ENCODE data around the gene MRPL36.

DNA sequence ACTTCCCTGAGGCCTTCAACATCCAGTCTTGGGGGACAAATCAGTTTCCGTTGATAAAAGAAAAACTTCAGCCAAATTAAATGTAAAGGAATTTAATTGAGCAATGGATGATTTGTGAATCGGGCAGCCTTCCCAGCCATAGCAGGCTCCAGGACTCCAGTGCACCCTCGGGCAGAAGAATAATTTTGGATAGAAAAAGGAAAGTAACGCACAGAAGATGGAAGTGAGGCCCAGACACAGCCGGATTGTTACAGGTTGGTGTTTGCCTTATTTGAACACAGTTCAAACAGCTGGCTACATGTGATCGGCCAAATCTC lies 19.1 kb downstream of the MRPL36 start:
- TF ChIP-seq, protein P1, sequence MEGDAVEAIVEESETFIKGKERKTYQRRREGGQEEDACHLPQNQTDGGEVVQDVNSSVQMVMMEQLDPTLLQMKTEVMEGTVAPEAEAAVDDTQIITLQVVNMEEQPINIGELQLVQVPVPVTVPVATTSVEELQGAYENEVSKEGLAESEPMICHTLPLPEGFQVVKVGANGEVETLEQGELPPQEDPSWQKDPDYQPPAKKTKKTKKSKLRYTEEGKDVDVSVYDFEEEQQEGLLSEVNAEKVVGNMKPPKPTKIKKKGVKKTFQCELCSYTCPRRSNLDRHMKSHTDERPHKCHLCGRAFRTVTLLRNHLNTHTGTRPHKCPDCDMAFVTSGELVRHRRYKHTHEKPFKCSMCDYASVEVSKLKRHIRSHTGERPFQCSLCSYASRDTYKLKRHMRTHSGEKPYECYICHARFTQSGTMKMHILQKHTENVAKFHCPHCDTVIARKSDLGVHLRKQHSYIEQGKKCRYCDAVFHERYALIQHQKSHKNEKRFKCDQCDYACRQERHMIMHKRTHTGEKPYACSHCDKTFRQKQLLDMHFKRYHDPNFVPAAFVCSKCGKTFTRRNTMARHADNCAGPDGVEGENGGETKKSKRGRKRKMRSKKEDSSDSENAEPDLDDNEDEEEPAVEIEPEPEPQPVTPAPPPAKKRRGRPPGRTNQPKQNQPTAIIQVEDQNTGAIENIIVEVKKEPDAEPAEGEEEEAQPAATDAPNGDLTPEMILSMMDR (IDR thresholded peaks at IDR 0.05): no peak
- TF ChIP-seq ZFX (IDR thresholded peaks at IDR 0.05; ENCODE audit: borderline replicate concordance): no peak
